NCI-H526 (cell line): Measurements from ENCODE around the gene COPG2.

ENCODE experiments used
- DNase-seq, 2 experiments: peaks; one replicate each; lab custom pipeline; 2025; lab: John Stamatoyannopoulos, UW

COPG2 gene

GRCh38 chr7:130471974-130472373 lies 196.6 kb downstream of the COPG2 start:
- DNase-seq = no peak

- no peak for DNase-seq
Observed at GRCh38 chr7:130468612-130469011, 199.9 kb downstream of the COPG2 start.

- no peak for DNase-seq
Observed at GRCh38 chr7:130463553-130464434, 204.8 kb downstream of the COPG2 start.

GRCh38 chr7:130461272-130461671 lies 207.3 kb downstream of the COPG2 start:
- no peak for DNase-seq

GRCh38 chr7:130458257-130458656 lies 210.3 kb downstream of the COPG2 start:
- no peak for DNase-seq
